Ovary (tissue), 3 donors: ENCODE results near the gene PRSS38.

ENCODE experiments used
- POLR2A ChIP-seq: fragments of 450-650 bp; IDR thresholded peaks from one replicate; pipeline ENCODE4 v1.6.1; 2017; ENCODE audit warnings: antibody characterized with exemption, mild to moderate bottlenecking, moderate library complexity
- TF ChIP-seq, protein P1 (sequence below), 3 donors: fragments of 450-650 bp in 2 of 3; fragments of 200-600 bp in 1 of 3; IDR thresholded peaks; one replicate each; pipeline versions ENCODE4 v1.5.1 to v1.8.0; 2016 to 2022; ENCODE audit warnings: antibody characterized with exemption in 3 of 3, mild to moderate bottlenecking in 1 of 3
- donor health status: DM: no; HTN: no; CAD: no.

DNA sequence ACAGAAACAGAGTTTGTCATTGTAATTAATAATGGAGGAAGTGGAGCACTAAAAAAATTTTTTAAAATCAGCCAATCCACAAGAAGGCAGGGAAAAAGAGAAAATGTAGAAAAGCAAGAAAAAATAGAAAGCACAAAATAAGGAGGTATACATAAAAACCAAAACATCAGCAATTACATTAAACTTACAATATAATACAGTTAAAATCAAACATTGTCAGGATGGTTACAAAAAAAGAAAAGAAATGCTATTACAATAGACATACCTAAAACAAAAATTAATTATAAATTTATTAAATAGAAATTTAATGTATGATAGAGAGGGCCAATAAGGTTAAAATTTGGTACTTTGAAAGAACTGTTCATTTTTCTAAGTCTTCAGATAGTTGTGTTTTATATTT, 38.7 kb downstream of the PRSS38 start:
- TF ChIP-seq, protein P1, sequence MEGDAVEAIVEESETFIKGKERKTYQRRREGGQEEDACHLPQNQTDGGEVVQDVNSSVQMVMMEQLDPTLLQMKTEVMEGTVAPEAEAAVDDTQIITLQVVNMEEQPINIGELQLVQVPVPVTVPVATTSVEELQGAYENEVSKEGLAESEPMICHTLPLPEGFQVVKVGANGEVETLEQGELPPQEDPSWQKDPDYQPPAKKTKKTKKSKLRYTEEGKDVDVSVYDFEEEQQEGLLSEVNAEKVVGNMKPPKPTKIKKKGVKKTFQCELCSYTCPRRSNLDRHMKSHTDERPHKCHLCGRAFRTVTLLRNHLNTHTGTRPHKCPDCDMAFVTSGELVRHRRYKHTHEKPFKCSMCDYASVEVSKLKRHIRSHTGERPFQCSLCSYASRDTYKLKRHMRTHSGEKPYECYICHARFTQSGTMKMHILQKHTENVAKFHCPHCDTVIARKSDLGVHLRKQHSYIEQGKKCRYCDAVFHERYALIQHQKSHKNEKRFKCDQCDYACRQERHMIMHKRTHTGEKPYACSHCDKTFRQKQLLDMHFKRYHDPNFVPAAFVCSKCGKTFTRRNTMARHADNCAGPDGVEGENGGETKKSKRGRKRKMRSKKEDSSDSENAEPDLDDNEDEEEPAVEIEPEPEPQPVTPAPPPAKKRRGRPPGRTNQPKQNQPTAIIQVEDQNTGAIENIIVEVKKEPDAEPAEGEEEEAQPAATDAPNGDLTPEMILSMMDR (IDR thresholded peaks at IDR 0.05) = no peak
- TF ChIP-seq POLR2A = no peak
